Epithelial cell of proximal tubule (primary cell): Measurements from ENCODE around the gene PTGDR2. TPM values are rescaled to one million over a fixed set of nuclear protein-coding genes. Genes with fewer than 3 reads are reported as not detected.

Source experiments
- DNase-seq: peaks from one replicate; pipeline ENCODE4 v3.0.0-alpha.2; 2011; ENCODE audit warnings: low read depth
- H3K4me3 ChIP-seq: 2 replicates; pipeline ENCODE4 v1.5.1; 2011; ENCODE audit warnings: low read depth, mild to moderate bottlenecking, low read length
- CTCF ChIP-seq: conservative IDR thresholded peaks from 2 replicates; pipeline ENCODE4 v1.5.1; 2012; ENCODE audit warnings: low read depth, mild to moderate bottlenecking, low read length
- total RNA-seq: library from RNA; depleted of rRNA; stranded (reverse); fragments of >200 nt; gene quantifications from 2 replicates; pipeline ENCODE4 v1.2.3, GENCODE V29; 2015

PTGDR2 gene
- total RNA-seq, 1 donor from 2014 or later, result not detected

- no peak for TF ChIP-seq CTCF
- no peak overlapping the region for H3K4me3 ChIP-seq
- DNase-seq, result no peak
These were observed 1.9 kb upstream of the PTGDR2 start for GRCh38 chr11:60857378-60858232.

DNA sequence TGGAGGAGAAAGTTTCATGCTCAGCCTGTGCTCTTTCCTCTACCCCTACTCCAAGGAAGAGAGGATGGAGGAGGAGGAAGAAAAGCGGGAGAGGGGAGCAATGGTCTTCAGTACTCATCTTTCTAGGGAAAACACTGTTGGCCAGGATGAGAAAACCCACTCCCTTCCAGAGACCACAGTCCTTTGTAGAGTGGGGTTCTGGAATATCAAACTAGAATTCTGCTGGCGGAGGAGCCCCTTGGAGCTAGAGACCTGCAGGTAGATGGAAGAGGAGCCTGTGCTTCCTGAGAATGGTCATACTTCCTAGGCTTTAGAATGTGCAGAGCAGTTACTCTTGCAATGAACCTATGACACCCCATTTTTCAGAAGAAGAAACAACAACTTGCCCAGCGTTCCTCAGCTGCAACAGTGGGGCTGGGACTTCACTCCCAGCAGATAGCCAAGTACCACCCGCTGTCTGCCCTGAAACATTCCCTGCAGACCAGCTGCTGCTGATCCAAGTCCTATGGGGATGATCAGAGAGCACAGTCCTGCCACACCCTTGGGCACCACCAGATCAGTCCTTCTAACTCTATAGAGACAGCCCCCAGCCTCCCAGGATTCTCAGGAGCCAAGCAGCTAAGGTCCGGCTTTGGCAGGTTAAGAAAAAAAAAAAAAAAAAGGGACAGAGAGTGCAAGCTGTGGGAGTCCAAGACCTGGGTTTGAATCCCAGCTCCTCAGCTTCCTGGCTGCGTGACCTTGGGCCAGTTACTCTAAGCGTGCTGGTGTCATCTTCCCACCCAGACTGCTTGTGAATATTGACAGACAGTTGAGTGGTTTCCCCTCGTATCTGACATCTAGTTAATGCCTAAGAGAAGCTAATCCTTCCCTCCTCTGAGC is 664 bp downstream of the PTGDR2 start:
- H3K4me3 ChIP-seq, result no peak overlapping the region
- TF ChIP-seq CTCF, result no peak
- no peak for DNase-seq

DNA sequence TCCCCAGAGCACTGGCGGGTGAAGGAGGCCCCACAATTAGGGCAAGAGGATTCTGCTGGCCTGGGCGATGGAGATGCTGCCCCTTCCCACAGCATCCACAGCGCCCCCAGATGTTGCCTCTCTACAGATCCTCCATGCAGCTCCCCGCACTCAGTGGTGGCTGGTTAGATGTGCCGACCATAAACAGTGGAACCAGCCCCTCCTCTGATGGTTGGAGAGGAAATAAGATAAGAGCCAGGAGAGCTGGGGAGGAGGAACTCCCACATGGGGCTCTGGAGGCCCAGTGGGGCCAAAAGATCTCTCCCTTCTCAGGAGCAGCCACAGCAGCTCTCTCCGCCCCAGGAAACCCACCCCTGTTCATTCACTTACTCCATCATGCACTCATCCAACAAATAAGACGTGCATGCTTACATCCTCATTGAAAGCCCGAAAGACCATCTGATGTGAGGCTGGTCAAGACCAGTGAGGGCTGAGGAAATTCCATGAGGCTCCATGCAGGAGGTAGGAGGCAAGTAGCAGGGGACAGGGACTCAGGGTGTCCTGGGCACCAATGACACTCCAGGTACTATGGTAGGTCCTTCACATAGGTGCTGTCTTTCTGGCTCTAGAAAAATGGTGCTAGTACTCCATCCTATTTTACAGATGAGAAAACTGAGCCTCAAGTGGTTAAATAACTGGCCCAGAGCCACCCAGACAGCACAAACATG is 1.5 kb downstream of the PTGDR2 start:
- no peak for DNase-seq
- H3K4me3 ChIP-seq, result no peak overlapping the region
- TF ChIP-seq CTCF, result no peak

DNA sequence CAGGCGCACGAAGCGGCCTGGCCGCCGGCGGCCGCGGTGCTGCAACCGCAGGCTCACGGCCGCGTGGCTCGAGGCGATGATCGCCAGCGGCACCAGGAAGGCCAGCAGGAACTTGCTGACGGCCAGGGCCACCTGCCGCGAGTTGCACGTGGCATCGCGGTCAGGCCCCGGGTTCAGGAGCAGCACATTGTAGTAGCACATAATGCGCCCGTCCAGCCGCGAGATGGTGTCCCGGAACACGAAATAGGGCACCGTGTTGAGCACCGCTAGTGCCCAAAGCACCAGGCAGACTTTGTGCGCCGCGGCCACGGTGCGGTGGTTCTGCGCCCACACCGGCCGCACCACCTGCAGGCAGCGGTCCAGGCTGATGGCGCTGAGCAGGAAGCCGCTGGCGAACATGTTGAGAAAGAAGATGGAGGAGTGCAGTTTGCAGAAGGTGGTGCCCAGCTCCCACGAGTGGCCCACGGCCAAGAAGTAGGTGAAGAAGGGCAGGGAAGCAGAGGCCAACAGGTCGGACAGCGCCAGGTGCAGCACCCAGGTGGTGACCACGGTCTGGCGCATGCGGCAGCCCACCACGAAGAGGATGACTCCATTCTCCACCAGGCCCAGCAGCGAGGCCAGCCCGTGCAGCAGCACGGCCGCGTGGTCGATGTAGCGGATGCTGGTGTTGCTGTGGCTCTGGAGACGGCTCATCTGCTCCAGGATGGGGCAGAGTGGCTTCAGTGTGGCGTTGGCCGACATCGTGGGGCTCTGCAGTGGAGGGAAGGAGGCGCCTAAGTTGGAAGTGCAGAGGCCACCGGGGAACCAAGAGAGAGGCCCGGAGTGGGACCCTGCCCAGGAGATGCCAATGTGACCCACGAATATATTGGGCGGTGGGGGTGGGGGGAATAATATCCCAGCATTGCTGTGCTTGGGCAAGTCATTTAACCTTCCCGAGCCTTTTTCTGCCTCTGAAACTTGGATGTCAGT is 2.5 kb downstream of the PTGDR2 start:
- no peak overlapping the region for H3K4me3 ChIP-seq
- TF ChIP-seq CTCF, result no peak
- DNase-seq, result no peak

DNA sequence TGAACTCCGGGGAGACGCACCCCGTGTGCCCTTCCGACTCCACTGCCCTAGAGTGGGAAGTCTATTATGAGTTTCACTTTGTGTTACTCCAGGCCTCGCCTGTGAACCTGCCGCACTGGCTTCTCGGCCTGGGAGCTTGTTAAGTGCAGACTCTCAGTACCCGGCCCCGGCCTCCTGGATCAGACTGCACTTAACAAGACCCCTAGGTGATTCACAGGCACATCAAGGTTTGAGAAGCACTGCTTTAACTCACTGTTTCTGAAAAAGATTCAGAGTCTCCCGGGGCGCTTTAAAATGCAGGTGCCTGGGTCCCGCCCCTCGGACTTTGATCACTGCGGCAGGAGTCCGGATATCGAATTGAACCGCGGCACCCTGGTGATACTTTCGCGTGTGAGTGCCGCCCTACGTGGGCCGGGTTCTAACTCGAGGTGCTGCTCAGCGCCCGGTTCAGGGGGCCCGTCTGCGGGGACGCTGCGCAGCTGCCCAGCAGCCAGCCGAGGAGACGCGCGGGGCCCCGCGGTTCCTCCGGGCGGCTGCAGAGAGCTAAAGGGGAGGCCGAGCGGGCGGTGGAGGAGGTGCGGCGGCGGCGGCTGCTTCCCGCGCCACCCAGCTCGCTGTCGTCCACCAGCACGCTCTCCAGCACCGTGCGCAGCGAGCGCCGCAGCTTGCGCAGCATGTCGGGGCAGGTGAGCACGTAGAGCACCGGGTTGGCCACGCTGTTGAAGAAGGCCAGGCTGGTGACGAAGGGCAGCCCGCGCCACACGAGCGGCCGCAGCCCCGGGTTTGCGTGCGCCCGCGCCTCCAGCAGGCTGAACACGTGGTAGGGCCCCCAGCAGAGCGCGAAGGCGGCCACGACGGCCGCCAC is 3.4 kb downstream of the PTGDR2 start:
- TF ChIP-seq CTCF, result no peak
- DNase-seq, result no peak
- peak overlapping the region; percentile 47 for H3K4me3 ChIP-seq
